Mucosa of rectum (tissue), 2 donors: Measurements from ENCODE around the gene SEMA3G.

ENCODE experiments used
- H3K27ac ChIP-seq, 2 donors: one replicate each; pipeline ENCODE4 v1.7.0; 2013; ENCODE audit warnings: inconsistent platforms in 2 of 2, low read depth in 2 of 2, low read length in 2 of 2
- H3K27me3 ChIP-seq, 2 donors: one replicate each; pipeline ENCODE4 v1.7.0; 2013; ENCODE audit warnings: low read length in 2 of 2; ENCODE audit not compliant: control insufficient read depth in 2 of 2, insufficient read depth in 2 of 2
- H3K36me3 ChIP-seq, 2 donors: one replicate each; pipeline ENCODE4 v1.7.0; 2013; ENCODE audit warnings: low read length in 2 of 2; ENCODE audit not compliant: control insufficient read depth in 2 of 2, insufficient read depth in 2 of 2
- H3K4me1 ChIP-seq, 2 donors: one replicate each; pipeline ENCODE4 v1.7.0; 2013; ENCODE audit warnings: low read length in 2 of 2, mild to moderate bottlenecking in 1 of 2; ENCODE audit not compliant: control insufficient read depth in 2 of 2, insufficient read depth in 2 of 2
- H3K4me3 ChIP-seq, 2 donors: one replicate each; pipeline ENCODE4 v1.7.0; 2013; ENCODE audit warnings: low read length in 2 of 2
- H3K9ac ChIP-seq, 2 donors: one replicate each; pipeline ENCODE4 v1.7.0; 2013; ENCODE audit warnings: low read length in 2 of 2, low read depth in 1 of 2, mild to moderate bottlenecking in 1 of 2
- H3K9me3 ChIP-seq, 2 donors: one replicate each; pipeline ENCODE4 v1.7.0; 2013; ENCODE audit warnings: low read length in 2 of 2; ENCODE audit not compliant: control insufficient read depth in 2 of 2
- donor health status: healthy.
- donor health status: Normal muscosa, but diverticular disease.

Gene SEMA3G

GRCh38 chr3:52407779-52408178 lies 37.1 kb downstream of the SEMA3G start:
- H3K9ac ChIP-seq: no peak overlapping the region
- no peak overlapping the region for H3K4me3 ChIP-seq
- peaks cover 41 to 45% of the 10 kb centered on the region in 2 donors for H3K4me1 ChIP-seq
- H3K36me3 ChIP-seq: peaks cover 36 to 51% of the 10 kb centered on the region in 2 donors
- no peak overlapping the region for H3K27ac ChIP-seq
- no peaks in the 10 kb centered on the region for H3K27me3 ChIP-seq
- H3K9me3 ChIP-seq: no peaks in the 10 kb centered on the region

GRCh38 chr3:52406791-52407510 lies 38.0 kb downstream of the SEMA3G start:
- Histone ChIP-seq H3K9ac (peak overlapping the region in 1 of 2 donors; percentile 23), H3K27ac (peak overlapping the region; percentile 59 to 82), H3K4me1 (peaks cover 34 to 37% of the 10 kb centered on the region in 2 donors), H3K9me3 (no peaks in the 10 kb centered on the region), H3K27me3 (no peaks in the 10 kb centered on the region), H3K4me3 (no peak overlapping the region), H3K36me3 (peaks cover 44 to 59% of the 10 kb centered on the region in 2 donors)

GRCh38 chr3:52406231-52406661 lies 38.7 kb downstream of the SEMA3G start:
- peak overlapping the region in 1 of 2 donors; percentile 26 for H3K9ac ChIP-seq
- no peaks in the 10 kb centered on the region for H3K9me3 ChIP-seq
- H3K36me3 ChIP-seq: peaks cover 50 to 65% of the 10 kb centered on the region in 2 donors
- no peaks in the 10 kb centered on the region for H3K27me3 ChIP-seq
- peak overlapping the region; percentile 59 to 82 for H3K27ac ChIP-seq
- peaks cover 27 to 33% of the 10 kb centered on the region in 2 donors for H3K4me1 ChIP-seq
- H3K4me3 ChIP-seq: peak overlapping the region; percentile 26 to 36

GRCh38 chr3:52405601-52406110 lies 39.2 kb downstream of the SEMA3G start:
- peak overlapping the region; percentile 59 to 82 for H3K27ac ChIP-seq
- peaks cover 56 to 66% of the 10 kb centered on the region in 2 donors for H3K36me3 ChIP-seq
- H3K4me1 ChIP-seq: peaks cover 27 to 34% of the 10 kb centered on the region in 2 donors
- H3K9me3 ChIP-seq: no peaks in the 10 kb centered on the region
- H3K27me3 ChIP-seq: no peaks in the 10 kb centered on the region
- H3K9ac ChIP-seq: peak overlapping the region; percentile 5 to 26
- peak overlapping the region in 1 of 2 donors; percentile 26 for H3K4me3 ChIP-seq

GRCh38 chr3:52405066-52405465 lies 39.8 kb downstream of the SEMA3G start:
- no peak overlapping the region for H3K27ac ChIP-seq
- no peak overlapping the region for H3K4me3 ChIP-seq
- no peak overlapping the region for H3K9ac ChIP-seq
- H3K9me3 ChIP-seq: no peaks in the 10 kb centered on the region
- peaks cover 61 to 69% of the 10 kb centered on the region in 2 donors for H3K36me3 ChIP-seq
- no peaks in the 10 kb centered on the region for H3K27me3 ChIP-seq
- peaks cover 27 to 37% of the 10 kb centered on the region in 2 donors for H3K4me1 ChIP-seq

GRCh38 chr3:52404391-52404790 lies 40.5 kb downstream of the SEMA3G start:
- peaks cover 61 to 71% of the 10 kb centered on the region in 2 donors for H3K36me3 ChIP-seq
- peaks cover 31 to 40% of the 10 kb centered on the region in 2 donors for H3K4me1 ChIP-seq
- H3K27me3 ChIP-seq: no peaks in the 10 kb centered on the region
- no peaks in the 10 kb centered on the region for H3K9me3 ChIP-seq
- H3K27ac ChIP-seq: no peak overlapping the region
- H3K4me3 ChIP-seq: no peak overlapping the region
- H3K9ac ChIP-seq: no peak overlapping the region

- Histone ChIP-seq H3K36me3 (peaks cover 61 to 71% of the 10 kb centered on the region in 2 donors), H3K4me3 (no peak overlapping the region), H3K27me3 (no peaks in the 10 kb centered on the region), H3K4me1 (peaks cover 26 to 36% of the 10 kb centered on the region in 2 donors), H3K27ac (no peak overlapping the region), H3K9me3 (no peaks in the 10 kb centered on the region), H3K9ac (no peak overlapping the region)
These were observed 40.9 kb downstream of the SEMA3G start for GRCh38 chr3:52403955-52404354.

GRCh38 chr3:52403271-52403841 lies 41.5 kb downstream of the SEMA3G start:
- Histone ChIP-seq H3K4me1 (peaks cover 21 to 30% of the 10 kb centered on the region in 2 donors), H3K36me3 (peaks cover 61 to 70% of the 10 kb centered on the region in 2 donors), H3K9ac (no peak overlapping the region), H3K27ac (no peak overlapping the region), H3K27me3 (no peaks in the 10 kb centered on the region), H3K4me3 (no peak overlapping the region), H3K9me3 (no peaks in the 10 kb centered on the region)

GRCh38 chr3:52402706-52403270 lies 42.1 kb downstream of the SEMA3G start:
- Histone ChIP-seq H3K36me3 (peaks cover 60 to 71% of the 10 kb centered on the region in 2 donors), H3K27me3 (no peaks in the 10 kb centered on the region), H3K27ac (no peak overlapping the region), H3K9ac (no peak overlapping the region), H3K4me1 (peaks cover 16 to 27% of the 10 kb centered on the region in 2 donors), H3K4me3 (no peak overlapping the region), H3K9me3 (no peaks in the 10 kb centered on the region)

- no peaks in the 10 kb centered on the region for H3K27me3 ChIP-seq
- H3K36me3 ChIP-seq: peaks cover 54 to 67% of the 10 kb centered on the region in 2 donors
- no peak overlapping the region for H3K9ac ChIP-seq
- H3K4me3 ChIP-seq: no peak overlapping the region
- H3K27ac ChIP-seq: no peak overlapping the region
- no peaks in the 10 kb centered on the region for H3K9me3 ChIP-seq
- H3K4me1 ChIP-seq: peaks cover 15 to 26% of the 10 kb centered on the region in 2 donors
These were observed 42.8 kb downstream of the SEMA3G start for GRCh38 chr3:52402101-52402521.
